ENCODE results near the gene MPV17L. TPM values are rescaled to one million over a fixed set of nuclear protein-coding genes. Genes with fewer than 3 reads are reported as not detected.
"Not testable (repeated sequence)": the region's sequence is repeated elsewhere in the genome, so short reads cannot be mapped to it uniquely, and the experiment has no call there.

MPV17L gene
- total RNA-seq, 8 experiments from 2014 or later = 1.1 to 10.3 (median 4.0) TPM

GRCh38 chr16:15396948-15397594 lies 1.5 kb downstream of the MPV17L start:
- no peak overlapping the region for H3K27ac ChIP-seq
- in situ Hi-C loops (cut with MboI; ENCODE audit: low pct_unique_long_range_greater_than_20kb in 2 of 9, low sequenced_read_pairs in 9 of 9, unreplicated experiment in 9 of 9) = no loop called here
- WGBS, 10 experiments = 69 to 100% (median 83%) methylated on average over 2 to 4 of the region's 11 CpGs; no CpG with 5 or more reads in 4 of the 10 experiments
- no peak for ATAC-seq (replicated peaks in 6 of 8)
- H3K4me1 ChIP-seq (replicated peaks in 1 of 2) = peaks cover 0 to 5% of the 10 kb centered on the region in 2 donors
- H3K4me3 ChIP-seq = peak overlapping the region in 1 of 5 donors; percentile 53

GRCh38 chr16:15398618-15399316 lies 3.2 kb downstream of the MPV17L start:
- in situ Hi-C loops (cut with MboI; ENCODE audit: low pct_unique_long_range_greater_than_20kb in 2 of 9, low sequenced_read_pairs in 9 of 9, unreplicated experiment in 9 of 9) = no loop called here
- no peak overlapping the region for H3K4me3 ChIP-seq
- H3K4me1 ChIP-seq (replicated peaks in 1 of 2) = peaks cover 0 to 5% of the 10 kb centered on the region in 2 donors
- no peak overlapping the region for H3K27ac ChIP-seq
- ATAC-seq (replicated peaks in 6 of 8) = no peak
- 33 to 95% (median 70%) methylated on average over 2 to 14 of the region's 14 CpGs; no CpG with 5 or more reads in 1 of the 10 experiments for WGBS, 10 experiments

GRCh38 chr16:15399317-15399716 lies 3.8 kb downstream of the MPV17L start:
- Histone ChIP-seq H3K4me3 (no peak overlapping the region), H3K27ac (no peak overlapping the region), H3K4me1 (replicated peaks in 1 of 2) (peaks cover 0 to 5% of the 10 kb centered on the region in 2 donors)
- no peak for ATAC-seq (replicated peaks in 6 of 8)
- in situ Hi-C loops (cut with MboI; ENCODE audit: low pct_unique_long_range_greater_than_20kb in 2 of 9, low sequenced_read_pairs in 9 of 9, unreplicated experiment in 9 of 9) = no loop called here
- whole genome bisulfite sequencing, 10 experiments = 33 to 100% (median 82%) methylated on average over 1 to 3 of the region's 3 CpGs; no CpG with 5 or more reads in 2 of the 10 experiments

DNA sequence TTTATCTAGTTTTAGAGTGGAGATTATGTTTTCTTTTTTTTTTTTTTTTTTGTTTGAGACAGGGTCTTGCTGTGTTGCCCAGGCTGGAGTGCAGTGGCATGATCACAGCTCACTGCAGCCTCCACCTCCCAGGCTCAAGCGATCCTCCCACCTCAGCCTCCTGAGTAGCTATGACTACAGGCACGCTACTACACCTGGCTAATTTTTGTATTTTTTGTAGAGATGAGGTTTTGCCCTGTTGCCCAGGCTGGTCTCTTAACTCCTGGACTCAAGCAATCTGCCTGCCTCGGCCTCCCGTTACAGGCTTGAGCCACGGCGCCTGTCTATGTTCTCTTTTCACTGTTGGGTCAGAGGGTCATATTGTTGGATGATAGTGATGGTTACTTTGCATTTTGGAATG lies 4.8 kb downstream of the MPV17L start:
- H3K27ac ChIP-seq; in situ Hi-C loops (cut with MboI; ENCODE audit: low pct_unique_long_range_greater_than_20kb in 2 of 9, low sequenced_read_pairs in 9 of 9, unreplicated experiment in 9 of 9); ATAC-seq (replicated peaks in 6 of 8); H3K4me1 ChIP-seq (replicated peaks in 1 of 2); H3K4me3 ChIP-seq: not testable (repeated sequence)
- 70 to 100% (median 92%) methylated on average over 2 to 6 of the region's 6 CpGs for WGBS, 10 experiments

GRCh38 chr16:15401972-15402371 lies 6.4 kb downstream of the MPV17L start:
- in situ Hi-C loops (cut with MboI; ENCODE audit: low pct_unique_long_range_greater_than_20kb in 2 of 9, low sequenced_read_pairs in 9 of 9, unreplicated experiment in 9 of 9) = no loop called here
- Histone ChIP-seq H3K27ac (no peak overlapping the region), H3K4me1 (replicated peaks in 1 of 2) (no peaks in the 10 kb centered on the region), H3K4me3 (no peak overlapping the region)
- WGBS, 10 experiments = 56 to 100% (median 93%) methylated on average over 1 to 3 of the region's 3 CpGs; no CpG with 5 or more reads in 2 of the 10 experiments
- ATAC-seq (replicated peaks in 6 of 8) = no peak

GRCh38 chr16:15403392-15403995 lies 7.9 kb downstream of the MPV17L start:
- Histone ChIP-seq H3K4me3 (no peak overlapping the region), H3K4me1 (replicated peaks in 1 of 2) (no peaks in the 10 kb centered on the region), H3K27ac (no peak overlapping the region)
- peak in 3 of 8 experiments; percentile 96 to 98 (median 98) for ATAC-seq (replicated peaks in 6 of 8)
- WGBS, 10 experiments = 35 to 100% (median 67%) methylated on average over 1 to 8 of the region's 9 CpGs; no CpG with 5 or more reads in 1 of the 10 experiments
- in situ Hi-C loops (cut with MboI; ENCODE audit: low pct_unique_long_range_greater_than_20kb in 2 of 9, low sequenced_read_pairs in 9 of 9, unreplicated experiment in 9 of 9) = no loop called here

- H3K4me3 ChIP-seq; in situ Hi-C loops (cut with MboI; ENCODE audit: low pct_unique_long_range_greater_than_20kb in 2 of 9, low sequenced_read_pairs in 9 of 9, unreplicated experiment in 9 of 9); H3K27ac ChIP-seq; H3K4me1 ChIP-seq (replicated peaks in 1 of 2): not testable (repeated sequence)
- peak in 3 of 8 experiments; percentile 47 to 59 (median 58) for ATAC-seq (replicated peaks in 6 of 8)
- WGBS, 10 experiments = 80 to 100% (median 97%) methylated on average over 1 to 3 of the region's 3 CpGs; no CpG with 5 or more reads in 2 of the 10 experiments
Measured at GRCh38 chr16:15404091-15404490, 8.5 kb downstream of the MPV17L start.

DNA sequence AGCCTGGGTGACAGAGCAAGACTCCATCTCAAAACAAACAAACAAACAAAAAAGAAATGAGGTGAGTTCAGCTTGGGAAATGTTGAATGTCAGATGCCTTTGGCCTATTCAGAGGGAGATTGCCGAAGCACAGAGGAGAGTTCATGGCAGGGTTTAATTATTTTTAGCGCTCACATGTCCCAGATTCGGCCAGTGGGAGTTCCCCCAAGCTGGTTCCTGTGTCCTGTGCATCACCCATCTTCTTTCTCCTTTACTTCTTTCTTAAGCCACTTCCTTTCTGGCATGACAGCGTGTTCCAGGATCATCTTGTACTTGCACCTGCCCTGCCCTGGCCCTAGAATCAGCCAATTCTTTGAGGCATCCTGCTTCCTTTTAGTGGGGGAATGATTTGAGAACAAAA lies 9.2 kb downstream of the MPV17L start:
- in situ Hi-C loops (cut with MboI; ENCODE audit: low pct_unique_long_range_greater_than_20kb in 2 of 9, low sequenced_read_pairs in 9 of 9, unreplicated experiment in 9 of 9) = no loop called here
- no peak for ATAC-seq (replicated peaks in 6 of 8)
- H3K27ac ChIP-seq = no peak overlapping the region
- H3K4me1 ChIP-seq (replicated peaks in 1 of 2) = no peaks in the 10 kb centered on the region
- WGBS, 10 experiments = 35 to 100% (median 87%) methylated on average over 1 to 3 of the region's 4 CpGs; no CpG with 5 or more reads in 3 of the 10 experiments
- H3K4me3 ChIP-seq = no peak overlapping the region

GRCh38 chr16:15407756-15408155 lies 12.2 kb downstream of the MPV17L start:
- WGBS, 10 experiments = 74 to 92% (median 83%) methylated on average over 1 to 4 of the region's 4 CpGs; no CpG with 5 or more reads in 2 of the 10 experiments
- in situ Hi-C loops (cut with MboI; ENCODE audit: low pct_unique_long_range_greater_than_20kb in 2 of 9, low sequenced_read_pairs in 9 of 9, unreplicated experiment in 9 of 9); H3K27ac ChIP-seq; ATAC-seq (replicated peaks in 6 of 8); H3K4me3 ChIP-seq; H3K4me1 ChIP-seq (replicated peaks in 1 of 2): not testable (repeated sequence)

- WGBS, 10 experiments = 37 to 100% (median 91%) methylated on average over 1 to 4 of the region's 6 CpGs; no CpG with 5 or more reads in 1 of the 10 experiments
- in situ Hi-C loops (cut with MboI; ENCODE audit: low pct_unique_long_range_greater_than_20kb in 2 of 9, low sequenced_read_pairs in 9 of 9, unreplicated experiment in 9 of 9) = not testable (repeated sequence)
Measured at GRCh38 chr16:15409476-15409875, 13.9 kb downstream of the MPV17L start.

GRCh38 chr16:15415511-15415985 lies 20.0 kb downstream of the MPV17L start:
- Histone ChIP-seq H3K4me3 (no peak overlapping the region), H3K4me1 (replicated peaks in 1 of 2) (no peaks in the 10 kb centered on the region), H3K27ac (no peak overlapping the region)
- ATAC-seq (replicated peaks in 6 of 8) = peak in 1 of 8 experiments; percentile 54
- in situ Hi-C loops (cut with MboI; ENCODE audit: low pct_unique_long_range_greater_than_20kb in 2 of 9, low sequenced_read_pairs in 9 of 9, unreplicated experiment in 9 of 9) = no loop called here
- 4 to 100% (median 74%) methylated on average over 1 to 3 of the region's 3 CpGs; no CpG with 5 or more reads in 1 of the 10 experiments for WGBS, 10 experiments

More at GRCh38 chr16:15409476-15409875, 13.9 kb downstream of the MPV17L start:
- H3K4me3 ChIP-seq; ATAC-seq (replicated peaks in 6 of 8); H3K27ac ChIP-seq; H3K4me1 ChIP-seq (replicated peaks in 1 of 2): not testable (repeated sequence)

DNA sequence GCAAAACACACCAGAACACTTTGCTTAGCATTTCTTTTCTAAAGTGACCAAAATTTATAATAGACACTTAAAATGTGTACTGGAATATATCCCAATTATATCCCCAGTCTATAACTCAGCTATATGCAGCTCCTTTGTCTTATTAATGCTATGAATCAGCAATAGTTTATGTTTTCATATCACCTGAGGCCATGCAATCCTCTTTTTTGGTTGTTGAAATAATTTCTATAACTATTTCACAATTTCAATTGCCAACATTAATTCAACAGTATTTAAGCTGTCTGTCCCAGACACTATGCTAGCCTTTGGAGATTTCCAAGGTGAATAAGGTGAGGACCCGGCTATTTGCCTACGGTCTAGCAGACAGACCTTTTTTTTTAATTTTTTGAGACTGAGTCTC lies 21.6 kb downstream of the MPV17L start:
- Histone ChIP-seq H3K4me3 (no peak overlapping the region), H3K27ac (no peak overlapping the region), H3K4me1 (replicated peaks in 1 of 2) (no peaks in the 10 kb centered on the region)
- in situ Hi-C loops (cut with MboI; ENCODE audit: low pct_unique_long_range_greater_than_20kb in 2 of 9, low sequenced_read_pairs in 9 of 9, unreplicated experiment in 9 of 9) = no loop called here
- no peak for ATAC-seq (replicated peaks in 6 of 8)
- 70 to 100% (median 90%) methylated on average over 1 to 2 of the region's 2 CpGs; no CpG with 5 or more reads in 5 of the 10 experiments for WGBS, 10 experiments

GRCh38 chr16:15418206-15418605 lies 22.7 kb downstream of the MPV17L start:
- no peak for ATAC-seq (replicated peaks in 6 of 8)
- H3K4me3 ChIP-seq = no peak overlapping the region
- WGBS, 10 experiments = 86 to 100% (median 98%) methylated on average over 1 to 3 of the region's 3 CpGs; no CpG with 5 or more reads in 4 of the 10 experiments
- no peaks in the 10 kb centered on the region for H3K4me1 ChIP-seq (replicated peaks in 1 of 2)
- in situ Hi-C loops (cut with MboI; ENCODE audit: low pct_unique_long_range_greater_than_20kb in 2 of 9, low sequenced_read_pairs in 9 of 9, unreplicated experiment in 9 of 9) = no loop called here
- no peak overlapping the region for H3K27ac ChIP-seq
